DLD1 (cell line): ENCODE measurements around the gene TOP2A.
"Not testable (repeated sequence)": the region's sequence is repeated elsewhere in the genome, so short reads cannot be mapped to it uniquely, and the experiment has no call there.

Experiments used
- in situ Hi-C: cut with HindIII; loops from 2 replicates; pipeline ENCODE4 v1.10.0; 2017; ENCODE audit warnings: low sequenced_read_pairs

Gene TOP2A

DNA sequence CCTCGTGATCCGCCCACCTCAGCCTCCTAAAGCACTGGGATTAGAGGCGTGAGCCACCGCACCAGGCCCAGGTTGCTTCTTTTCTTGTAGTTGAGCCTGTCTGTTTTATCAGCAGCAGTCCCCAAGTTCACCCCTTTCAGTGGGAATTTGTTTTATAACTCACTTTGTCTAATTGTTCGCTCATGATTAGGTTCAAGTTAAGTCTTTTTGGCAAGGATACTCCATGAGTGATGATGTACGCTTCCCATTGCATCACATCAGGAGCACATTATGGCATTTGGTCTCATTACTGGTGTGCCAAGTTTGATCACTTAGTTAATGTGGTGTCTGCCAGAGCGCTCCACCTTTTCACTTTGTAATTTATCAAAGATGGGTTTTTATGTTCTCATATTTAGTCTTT is 38.7 kb downstream of the TOP2A start:
- in situ Hi-C loops, result no loop called here

DNA sequence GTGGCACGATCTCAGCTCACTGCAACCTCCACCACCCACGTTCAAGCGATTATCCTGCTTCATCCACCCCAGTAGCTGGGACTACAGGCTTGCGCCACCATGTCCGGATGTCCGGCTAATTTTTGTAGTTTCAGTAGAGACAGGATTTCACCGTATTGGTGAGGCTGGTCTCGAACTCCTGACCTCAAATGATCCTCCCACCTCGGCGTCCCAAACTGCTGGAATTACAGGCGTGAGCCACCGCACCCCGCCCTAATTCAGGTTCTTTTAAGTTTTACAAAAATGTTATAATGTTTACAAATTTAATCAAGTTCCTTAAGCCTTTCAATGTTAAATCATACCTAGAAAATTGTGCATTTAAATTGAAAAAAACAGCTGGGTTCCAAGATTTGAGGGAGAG is 39.9 kb downstream of the TOP2A start:
- in situ Hi-C loops, result no loop called here

DNA sequence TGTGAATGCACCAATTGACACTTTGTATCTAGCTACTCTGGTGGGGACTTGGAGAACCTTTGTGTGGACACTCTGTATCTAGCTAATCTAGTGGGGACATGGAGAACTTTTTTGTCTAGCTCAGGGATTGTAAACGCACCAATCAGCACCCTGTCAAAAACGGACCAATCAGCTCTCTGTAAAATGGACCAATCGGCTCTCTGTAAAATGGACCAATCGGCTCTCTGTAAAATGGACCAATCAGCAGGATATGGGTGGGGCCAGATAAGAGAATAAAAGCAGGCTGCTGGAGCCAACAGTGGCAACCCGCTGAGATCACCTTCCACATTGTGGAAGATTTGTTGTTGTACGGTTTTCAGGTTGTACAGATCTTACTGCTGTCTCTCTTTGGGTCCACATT is 41.2 kb downstream of the TOP2A start:
- in situ Hi-C loops, result not testable (repeated sequence)

DNA sequence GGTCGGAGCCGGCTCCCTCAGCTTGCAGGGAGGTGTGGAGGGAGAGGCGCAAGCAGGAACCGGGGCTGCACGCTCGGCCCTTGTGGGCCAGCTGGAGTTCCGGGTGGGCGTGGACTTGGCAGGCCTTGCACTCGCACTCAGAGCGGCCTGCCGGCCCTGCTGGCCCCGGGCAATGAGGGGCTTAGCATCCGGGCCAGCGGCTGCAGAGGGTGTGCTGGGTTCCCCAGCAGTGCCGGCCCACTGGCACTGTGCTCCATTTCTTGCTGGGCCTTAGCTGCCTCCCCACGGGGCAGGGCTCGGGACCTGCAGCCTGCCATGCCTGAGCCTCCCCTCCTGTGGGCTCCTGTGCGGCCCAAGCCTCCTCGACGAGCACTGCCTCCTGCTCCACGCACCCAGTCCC is 41.9 kb downstream of the TOP2A start:
- in situ Hi-C loops, result not testable (repeated sequence)

DNA sequence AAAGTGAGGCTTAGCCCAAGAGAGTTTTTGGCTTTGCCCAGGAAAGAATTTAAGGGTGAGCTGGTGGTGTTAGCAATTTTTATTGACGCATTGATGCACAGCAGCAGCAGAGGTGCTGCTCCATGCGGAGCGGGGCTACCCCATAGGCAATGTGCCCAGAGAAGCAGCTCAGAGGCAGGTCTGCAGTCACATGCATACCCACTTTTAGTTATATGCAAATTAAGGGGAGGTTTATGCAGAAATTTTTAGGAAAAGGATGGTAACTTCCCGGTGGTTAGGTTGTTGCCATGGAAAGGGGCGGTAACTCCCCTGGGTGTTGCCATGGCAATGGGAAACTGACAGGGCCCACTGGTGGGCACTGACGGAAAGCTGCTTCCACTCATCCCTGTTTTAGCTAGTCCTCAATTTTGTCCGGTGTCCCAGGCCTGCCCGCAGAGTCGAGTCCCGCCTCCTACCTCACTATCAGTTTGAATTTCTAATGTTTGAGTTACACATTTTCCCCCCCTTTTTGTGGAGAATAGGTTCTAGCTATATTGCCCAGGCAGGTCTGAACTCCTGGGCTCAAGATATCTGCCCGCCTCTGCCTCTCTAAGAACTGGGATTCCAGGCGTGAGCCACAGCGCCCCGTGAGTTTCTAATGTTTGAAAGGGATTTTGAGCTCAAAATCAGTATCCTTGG is 42.7 kb downstream of the TOP2A start:
- in situ Hi-C loops, result no loop called here

DNA sequence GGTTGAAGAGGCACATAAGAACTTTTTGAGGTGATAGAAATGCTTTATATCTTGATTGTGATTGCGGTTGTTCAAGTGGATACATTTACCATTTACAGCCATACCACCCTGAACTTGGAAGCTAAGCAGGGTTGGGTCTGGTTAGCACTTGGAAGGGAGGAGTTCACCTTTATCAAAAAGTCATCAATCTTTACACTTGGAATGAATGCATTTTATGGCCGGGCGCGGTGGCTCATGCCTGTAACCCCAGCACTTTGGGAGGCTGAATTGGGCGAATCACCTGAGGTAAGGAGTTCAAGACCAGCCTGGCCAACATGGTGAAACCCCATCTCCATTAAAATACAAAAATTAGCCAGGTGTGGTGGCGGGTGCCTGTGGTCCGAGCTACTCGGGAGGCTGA is 43.7 kb downstream of the TOP2A start:
- in situ Hi-C loops, result no loop called here

DNA sequence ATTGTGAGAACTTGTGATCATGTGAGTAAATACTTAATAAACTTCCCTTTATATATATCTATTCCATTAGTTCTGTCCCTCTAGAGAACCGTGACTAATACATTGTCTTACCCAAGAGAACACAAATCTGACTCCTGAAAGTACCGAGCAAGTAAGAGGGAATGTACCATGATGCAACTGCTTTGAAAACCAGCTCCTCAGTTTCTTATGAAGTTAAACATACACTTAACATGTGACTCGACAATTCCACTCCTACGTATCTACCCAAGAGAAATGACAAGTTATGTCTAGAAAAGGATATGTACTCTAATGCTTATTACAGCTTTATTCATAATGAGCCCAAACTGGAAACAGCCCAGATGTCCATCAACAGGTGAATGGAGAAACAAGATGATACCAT is 44.4 kb downstream of the TOP2A start:
- in situ Hi-C loops, result no loop called here

DNA sequence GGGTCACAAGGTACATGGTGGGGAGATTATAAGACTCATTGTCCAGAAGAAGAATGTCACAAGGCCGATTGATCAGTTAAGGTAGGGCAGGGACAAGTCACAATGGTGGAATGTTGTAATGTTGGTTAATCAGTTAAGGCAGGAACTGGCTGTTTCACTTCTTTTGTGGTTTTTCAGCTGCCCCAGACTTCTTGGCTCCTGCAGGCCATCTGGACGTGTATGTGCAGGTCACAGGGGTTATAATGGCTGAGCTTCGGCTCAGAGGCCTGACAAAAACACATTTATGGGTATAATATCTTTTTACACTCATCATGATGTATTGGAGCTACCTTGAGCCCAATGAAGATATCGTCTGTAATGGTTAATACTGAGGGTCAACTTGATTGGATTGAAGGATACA is 45.1 kb downstream of the TOP2A start:
- in situ Hi-C loops, result not testable (repeated sequence)

DNA sequence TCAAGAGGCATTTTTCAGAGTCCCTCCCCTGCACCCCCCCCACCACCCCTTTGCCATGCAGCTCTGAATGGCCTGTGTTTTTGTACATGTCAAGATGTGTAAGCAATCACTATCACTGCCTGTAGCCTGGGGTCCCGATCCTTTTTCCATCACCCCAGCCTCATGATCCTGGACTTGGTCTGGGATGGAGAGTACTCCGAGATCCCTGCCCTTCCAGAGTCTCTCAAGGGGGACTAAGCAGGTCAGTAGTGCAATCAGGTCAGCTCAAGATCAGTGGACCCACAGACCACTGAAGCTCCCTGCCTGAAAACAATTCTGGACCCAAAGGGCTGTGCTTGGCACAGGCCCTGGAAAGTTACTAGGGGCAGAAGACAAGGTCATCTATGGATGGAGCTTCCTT is 45.7 kb downstream of the TOP2A start:
- in situ Hi-C loops, result no loop called here

DNA sequence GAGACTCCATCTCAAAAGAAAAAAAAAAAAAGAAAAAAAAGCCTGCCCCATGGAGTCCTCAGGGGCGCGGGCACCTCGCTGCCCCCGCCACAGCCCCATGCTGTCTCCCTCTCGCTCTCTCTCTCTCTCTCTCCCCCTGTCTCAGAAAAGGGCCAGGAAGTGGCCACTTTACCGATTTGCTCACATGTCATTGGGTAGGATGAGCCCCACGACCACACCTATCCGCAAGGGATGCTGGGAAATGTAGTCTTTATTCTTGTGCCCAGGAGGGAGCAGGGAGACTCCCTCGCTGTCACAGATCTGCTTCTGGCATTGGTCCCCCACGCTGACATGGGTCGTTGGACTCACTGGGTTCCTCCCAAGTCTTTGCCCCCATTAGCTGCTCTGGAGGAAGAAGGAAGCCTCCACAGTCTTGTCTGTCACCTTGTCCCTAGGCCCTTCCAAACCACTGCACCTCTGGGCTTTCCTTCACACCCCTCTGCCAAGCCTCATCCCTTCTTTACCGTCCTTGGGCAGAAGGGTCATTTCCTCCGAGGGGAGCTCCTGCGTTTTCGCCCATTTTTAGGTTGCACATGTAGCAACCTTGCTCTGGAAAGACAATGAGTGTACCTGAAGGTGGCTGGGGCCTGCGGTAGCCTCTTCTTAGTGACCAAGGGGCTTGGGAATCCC is 46.3 kb downstream of the TOP2A start:
- in situ Hi-C loops, result no loop called here

DNA sequence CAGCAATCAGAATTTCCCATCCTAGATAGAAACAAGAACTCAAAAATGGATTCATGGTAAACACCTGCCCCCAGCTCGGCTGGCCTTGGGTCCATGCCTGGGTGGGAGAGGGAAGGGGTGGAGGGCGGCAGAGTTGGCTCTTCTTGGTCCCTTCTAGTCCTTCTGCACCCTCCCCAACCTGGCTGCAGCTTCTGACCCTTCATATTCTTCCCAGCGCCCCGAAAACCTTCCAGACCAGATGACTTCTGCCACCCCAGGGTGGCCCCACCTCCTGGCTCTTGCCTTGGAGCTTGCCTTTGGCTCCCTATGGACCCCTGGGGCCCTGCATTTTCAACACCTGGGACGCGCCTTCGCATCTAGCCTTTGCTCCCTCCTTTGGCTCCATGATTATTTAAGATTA is 47.8 kb downstream of the TOP2A start:
- in situ Hi-C loops, result no loop called here

DNA sequence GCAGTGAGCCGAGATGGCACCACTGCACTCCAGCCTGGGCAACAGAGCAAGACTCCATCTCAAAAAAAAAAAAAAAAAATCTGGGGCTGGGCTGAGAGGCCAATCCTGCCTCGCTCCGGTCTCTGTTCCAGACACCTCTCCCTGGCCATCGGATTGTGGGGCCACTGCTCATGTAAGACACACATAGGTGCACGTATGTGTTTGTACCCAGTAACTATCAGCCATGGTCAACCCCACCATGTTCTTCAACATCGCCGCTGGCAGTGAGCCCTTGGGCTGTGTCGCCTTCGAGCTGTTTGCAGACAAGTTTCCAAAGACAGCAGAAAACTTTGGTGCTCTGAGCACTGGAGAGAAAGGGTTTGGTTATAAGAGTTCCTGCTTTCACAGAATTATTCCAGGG is 50.0 kb downstream of the TOP2A start:
- in situ Hi-C loops, result not testable (repeated sequence)

DNA sequence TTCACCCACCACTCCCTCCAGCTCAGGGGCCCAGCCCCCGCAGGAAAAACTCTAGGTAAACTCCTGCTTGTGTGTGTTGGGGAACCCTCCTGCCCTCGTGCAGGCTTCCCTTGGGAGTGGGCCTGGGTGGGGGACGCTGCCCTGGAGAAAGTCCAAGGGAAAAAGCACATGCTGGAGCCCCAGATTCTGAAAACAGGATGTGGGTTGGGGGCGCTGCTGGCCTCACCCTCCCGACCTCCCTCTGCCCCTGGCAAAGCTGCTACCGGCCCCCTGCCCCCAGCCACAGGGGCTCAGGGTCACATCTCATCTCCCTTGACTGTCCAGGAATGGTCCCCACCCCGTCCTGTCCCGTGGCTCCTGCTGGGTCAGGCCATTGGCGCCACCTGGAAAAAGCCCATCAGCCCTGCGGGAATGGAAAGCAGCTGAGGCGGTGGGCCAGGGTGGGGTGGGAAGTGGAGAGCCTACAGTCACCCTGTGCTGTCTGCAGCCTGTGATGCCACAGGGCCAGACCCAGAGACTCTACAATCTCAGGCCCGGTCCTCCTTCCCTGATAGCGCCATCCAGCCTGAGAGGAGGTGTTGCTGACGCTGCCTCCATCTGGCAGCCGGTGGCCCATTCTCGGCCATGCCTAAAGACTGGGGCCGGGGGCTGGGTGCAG is 50.7 kb downstream of the TOP2A start:
- in situ Hi-C loops, result no loop called here

DNA sequence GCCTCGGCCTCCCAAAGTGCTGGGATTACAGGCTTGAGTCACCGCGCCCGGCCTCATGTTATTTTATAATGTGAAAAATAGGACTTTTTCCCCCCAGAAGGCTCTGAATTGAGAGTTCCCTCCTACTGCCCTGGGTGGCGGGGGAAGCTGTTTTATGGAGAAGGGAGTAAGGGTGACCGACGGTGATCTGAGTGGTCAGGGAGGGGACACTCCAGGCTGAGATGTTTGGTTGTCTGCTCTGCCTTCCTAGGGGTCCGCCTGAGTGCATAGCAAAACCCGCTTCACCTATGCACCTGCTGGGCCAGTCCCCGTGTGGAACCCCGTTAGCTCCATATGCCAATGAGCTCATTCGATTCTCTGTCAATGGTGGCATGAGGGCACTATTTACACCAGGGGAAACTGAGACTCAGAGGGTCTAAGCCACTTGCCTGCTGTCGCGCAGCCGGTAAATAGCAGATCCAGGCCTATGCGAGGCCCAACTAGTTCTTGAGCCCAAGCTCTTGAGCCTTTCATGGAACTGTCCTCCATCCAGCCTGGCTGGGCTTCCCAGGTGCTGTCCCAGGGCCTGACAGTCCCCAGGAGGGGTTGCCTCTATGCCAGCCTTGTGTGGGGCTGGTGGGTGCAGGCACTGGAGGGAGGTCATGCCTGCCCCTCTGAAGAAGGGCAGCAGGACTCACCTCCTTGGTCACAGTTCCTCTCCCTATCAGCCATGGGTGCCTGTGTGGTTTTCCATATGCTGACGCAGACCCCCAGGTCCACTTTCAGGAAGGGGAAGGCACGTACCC is 51.4 kb downstream of the TOP2A start:
- in situ Hi-C loops, result no loop called here

DNA sequence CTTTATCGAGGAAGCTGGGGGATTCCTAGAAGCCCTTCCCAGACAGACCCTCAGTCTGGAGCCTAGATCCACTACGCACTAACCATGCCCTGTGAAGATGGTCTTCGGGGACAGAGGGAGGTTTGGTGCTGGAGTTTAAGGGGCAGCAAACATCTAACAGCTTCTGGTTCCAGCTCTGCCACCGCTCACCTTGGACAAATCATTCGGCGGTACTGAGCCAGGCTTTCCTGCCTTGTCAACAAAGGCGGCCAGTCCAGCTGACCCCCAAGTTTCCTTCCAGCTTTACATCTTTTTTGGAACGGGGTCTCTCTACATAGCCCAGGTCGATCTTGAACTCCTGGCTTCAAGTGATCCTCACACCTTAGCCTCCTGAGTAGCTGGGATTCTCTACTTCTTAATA is 52.8 kb downstream of the TOP2A start:
- in situ Hi-C loops, result no loop called here

DNA sequence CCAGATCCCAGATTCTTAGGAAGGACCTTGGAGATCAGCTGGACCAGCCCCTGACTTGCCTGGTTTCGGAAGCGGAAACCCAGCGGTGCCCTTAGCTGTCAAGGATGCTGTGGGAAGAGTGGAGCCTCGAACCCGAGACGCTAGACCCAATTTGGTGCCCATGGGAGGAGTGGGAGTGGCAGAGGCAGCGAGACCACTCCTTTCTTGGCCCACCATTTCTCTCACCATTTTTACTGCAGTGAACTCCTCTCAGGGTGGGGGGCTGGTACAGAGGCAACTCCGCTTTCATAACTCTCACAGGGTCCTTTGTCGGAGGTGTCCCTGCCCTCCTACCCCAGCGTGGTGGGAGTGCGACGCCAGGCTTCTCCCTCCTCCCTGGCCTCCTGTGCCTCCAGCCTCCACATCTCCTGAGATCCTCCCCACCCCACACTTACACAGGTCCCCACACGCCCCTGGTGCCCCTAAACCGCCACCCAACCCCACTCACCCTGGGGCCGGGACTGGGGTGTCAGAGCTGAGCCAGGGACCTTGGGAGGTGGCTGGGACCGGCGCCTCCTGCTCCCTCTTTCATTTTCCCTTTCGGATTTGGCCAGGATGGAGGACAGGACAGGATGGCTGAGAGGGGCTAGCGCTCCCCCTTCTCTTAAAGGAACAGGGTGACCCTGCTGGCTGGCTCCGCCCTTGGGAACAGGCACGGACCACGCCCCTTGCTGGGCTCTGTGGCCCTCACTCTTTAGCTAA is 53.4 kb downstream of the TOP2A start, which contains the start of gene GJD3:
GJD3 (minus strand) TSS at position 617 of the 741 bp plus-strand sequence. CDS start 922 bp downstream, outside the sequence.
- in situ Hi-C loops, result no loop called here

DNA sequence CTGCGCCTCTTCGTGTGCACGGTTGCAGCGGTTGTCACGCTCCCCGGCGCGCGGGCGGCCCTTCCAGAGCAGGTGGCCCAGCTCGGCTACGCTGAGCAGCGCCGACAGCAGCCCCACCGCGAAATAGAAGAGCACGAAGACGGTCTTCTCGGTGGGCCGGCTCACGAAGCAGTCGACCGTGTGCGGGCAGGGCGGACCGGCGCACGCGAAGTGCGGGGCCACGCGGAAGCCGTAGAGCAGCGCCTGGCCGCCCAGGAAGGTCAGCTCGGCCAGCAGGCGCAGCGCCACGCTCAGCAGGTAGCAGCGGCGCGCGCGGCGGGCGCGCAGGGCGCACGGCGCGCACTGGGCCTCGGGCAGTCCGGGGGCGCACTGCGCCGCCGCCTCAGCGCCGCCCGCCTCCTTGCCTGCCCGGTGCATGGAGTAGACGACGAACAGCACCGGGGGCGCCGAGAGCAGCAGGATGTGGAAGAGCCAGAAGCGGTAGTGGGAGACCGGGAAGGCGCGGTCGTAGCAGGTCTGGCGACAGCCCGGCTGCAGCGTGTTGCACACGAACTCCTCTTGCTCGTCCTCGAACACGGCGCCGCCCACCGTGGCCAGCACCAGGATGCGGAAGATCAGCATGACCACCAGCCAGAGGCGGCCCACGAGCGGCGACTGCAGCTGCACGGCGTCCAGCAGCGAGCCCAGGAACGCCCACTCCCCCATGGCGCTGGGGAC is 54.4 kb downstream of the TOP2A start:
- in situ Hi-C loops, result no loop called here

DNA sequence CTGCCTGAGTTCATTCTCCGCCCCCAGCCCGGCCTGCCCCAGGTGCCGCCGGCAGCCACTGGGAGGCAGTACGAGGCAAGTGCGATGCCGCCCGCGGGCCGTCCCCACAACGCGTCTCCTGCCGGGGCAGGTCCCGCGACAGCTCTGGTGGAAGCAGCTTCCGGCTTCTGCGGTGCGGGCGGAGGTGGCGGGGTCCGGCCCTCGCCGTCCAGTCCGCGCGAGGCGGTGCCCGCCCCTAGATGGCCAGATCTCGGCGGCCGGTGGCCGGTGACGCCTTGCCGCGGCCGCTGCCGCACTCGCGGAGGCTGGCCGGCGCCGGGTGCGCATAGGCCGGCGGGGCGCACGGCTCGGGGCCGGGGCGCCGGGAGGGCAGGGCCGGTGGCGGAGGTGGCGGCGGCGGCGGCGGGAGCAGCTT is 55.0 kb downstream of the TOP2A start:
- in situ Hi-C loops, result no loop called here

DNA sequence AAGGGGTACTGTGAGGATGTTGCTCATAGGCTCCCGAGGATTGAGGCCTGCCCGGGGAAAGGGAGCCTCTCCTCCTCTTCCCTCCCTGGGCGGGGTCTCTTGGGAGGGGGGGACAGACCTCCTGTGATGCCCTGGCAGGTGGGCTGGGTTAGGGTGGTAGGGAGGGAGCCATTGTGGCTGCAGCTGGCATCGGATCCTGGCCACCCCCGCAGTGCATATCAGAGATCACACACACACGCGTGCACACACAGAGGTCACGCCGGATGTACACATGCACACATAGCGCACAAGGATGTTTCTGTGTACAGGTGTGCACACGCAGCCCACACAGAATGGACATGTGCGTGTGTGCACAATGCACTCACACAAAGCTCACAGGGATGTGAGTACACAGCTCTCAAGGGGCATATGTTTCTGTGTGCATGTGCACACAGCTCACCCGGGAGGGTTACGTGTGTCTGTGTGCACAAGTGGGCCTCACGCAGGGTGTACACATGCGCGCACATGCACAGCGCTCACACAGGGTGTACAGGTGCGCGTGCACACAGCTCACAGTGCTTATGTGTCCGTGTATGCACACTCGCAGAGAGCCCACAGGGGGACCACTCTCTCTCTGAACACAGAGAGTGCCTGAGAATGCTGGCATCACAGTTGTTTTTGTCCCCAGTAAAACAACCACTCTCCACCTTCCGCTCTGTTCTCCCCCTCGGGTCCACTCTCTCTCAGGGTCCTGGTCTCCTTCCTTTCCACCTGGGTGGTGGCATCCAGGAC is 55.6 kb downstream of the TOP2A start:
- in situ Hi-C loops, result no loop called here
